GM19025 (cell line): ENCODE data around the gene DYRK1A.

ENCODE experiments used
- ATAC-seq: cut with Tn5 transposase; IDR thresholded peaks from one replicate; pipeline ENCODE4 v1.9.1; 2021; ENCODE audit warnings: mild to moderate bottlenecking, low read depth, moderate library complexity; ENCODE audit not compliant: unreplicated experiment

DYRK1A gene

GRCh38 chr21:37414292-37415253, 48.0 kb downstream of the DYRK1A start:
- ATAC-seq: no peak

- ATAC-seq: no peak
Observed at GRCh38 chr21:37415939-37416338, 49.4 kb downstream of the DYRK1A start.

GRCh38 chr21:37416914-37417313, 50.3 kb downstream of the DYRK1A start:
- no peak for ATAC-seq

DNA sequence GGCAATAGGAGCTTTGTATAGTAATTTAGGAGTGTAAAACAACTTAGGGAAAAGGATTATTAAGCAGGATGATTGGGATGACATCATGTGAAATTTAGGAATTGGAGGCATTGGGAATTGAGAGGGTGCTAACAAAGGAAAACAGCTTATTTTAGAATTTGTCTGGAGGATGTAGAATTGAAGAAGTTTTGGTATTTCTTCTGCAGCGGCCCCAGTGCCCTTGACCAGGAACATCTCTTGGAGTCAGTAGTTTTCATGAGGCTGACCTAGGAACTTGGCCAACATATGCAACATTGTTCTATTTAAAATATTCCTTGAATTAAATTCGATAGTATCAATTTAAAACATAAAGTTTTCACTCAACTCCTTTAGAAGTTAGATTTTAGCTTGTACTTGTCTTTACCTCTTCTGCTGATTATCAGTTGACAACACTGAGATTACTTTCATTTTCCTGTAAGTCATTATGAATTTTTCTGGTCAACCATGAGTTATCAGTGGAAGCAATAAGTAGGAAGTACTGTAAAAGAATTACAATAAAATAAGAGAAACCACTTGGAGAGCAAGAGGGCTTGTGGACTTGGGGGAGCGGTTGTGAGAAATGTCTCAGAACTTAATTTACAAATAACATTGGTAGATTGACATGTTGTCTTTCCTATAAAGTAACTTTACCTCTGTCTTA, 52.8 kb downstream of the DYRK1A start:
- no peak for ATAC-seq

DNA sequence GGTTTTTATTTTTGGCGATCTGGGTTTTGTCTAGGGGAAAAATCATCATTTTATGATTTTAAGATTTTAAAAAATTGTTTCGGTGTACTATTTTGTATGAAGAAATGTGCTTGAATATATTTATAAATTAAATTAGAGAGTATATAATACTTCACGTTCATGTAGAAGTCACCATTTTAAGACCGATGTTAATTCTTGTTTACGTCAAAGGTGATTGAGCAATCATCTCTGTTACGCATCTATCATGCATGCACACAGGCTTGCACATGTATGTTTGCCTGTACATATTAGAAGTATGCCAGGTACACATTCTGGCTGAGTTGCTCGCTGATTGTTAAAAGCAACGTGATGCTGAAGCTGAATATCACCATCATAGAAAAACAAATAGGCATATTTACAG, 54.7 kb downstream of the DYRK1A start:
- ATAC-seq: no peak

DNA sequence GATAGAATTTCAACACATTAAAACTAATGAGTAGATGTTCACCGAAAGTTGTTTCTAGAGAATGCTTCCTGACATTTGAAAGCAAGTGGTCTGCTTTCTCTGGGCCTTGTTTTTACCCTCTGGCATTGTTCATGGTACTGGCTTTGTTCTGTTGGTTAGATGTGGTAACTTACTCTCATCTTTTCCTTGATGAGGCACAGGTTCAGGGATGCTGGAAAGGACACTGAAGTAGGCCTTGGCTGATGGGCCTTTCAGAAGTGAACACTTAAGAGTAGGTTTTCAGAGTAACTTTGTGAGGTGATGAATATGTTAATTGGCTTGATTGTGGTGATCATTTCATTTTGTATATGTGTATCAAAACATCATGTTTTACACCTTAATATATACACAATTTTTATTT, 55.8 kb downstream of the DYRK1A start:
- no peak for ATAC-seq

DNA sequence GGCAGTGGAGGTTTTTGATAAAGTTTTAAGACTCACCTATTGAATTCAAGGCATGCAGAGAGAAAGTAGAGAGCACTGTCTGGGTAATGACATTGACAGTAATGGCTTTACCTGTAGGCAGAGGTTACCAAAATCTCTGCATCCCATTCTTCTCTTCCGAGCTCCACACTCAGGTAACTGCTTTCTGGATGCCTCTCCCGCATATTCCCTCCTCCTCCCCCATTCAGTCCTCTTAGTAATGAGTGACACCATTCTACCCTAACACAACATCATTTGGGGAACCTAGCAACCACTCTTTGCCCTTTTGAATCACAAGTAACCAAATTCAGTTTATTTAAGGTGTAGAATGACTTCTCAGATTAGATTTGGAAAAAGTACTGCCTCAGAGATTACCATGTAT, 56.5 kb downstream of the DYRK1A start:
- ATAC-seq: no peak

DNA sequence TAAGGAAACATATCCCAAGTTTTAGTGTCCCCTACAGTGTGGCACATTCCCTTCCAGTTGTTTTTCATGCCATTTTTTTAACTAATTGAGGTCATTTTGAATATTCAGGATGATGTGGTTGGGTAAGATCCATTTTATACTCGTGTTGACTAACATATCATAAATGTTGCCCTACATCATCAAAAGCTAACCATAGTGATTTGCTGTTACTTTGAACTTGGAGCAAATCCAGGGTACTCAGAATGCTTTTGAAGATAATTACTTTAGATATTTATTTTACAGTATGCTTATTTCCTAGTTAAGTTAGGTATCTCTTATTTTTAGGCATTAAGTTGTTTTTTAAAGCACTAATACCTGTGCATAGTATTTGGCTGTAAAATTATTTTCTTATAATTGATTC, 57.8 kb downstream of the DYRK1A start:
- ATAC-seq: no peak

GRCh38 chr21:37425001-37425400, 58.4 kb downstream of the DYRK1A start:
- ATAC-seq: no peak

DNA sequence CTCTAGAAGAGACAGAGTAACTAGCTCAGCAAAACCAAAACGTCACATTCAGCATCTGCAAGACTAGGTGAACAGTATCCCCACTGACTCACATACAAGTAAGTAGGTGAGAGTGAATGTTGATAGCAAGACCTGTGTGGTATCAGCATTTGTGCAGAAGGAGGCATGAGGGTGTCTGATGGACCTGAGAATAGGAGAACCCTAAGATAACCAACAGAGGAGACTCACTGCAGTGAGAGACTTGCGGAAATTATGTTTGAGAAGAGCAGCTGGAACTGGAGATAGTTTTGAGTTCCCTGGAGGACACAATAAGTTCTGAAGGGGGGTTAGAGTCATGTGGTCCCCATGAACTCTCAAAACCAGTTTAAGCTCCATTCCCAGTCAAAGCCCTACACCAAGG, 59.1 kb downstream of the DYRK1A start:
- no peak for ATAC-seq

- ATAC-seq: no peak
Observed at GRCh38 chr21:37427221-37427620, 60.6 kb downstream of the DYRK1A start.

- ATAC-seq: no peak
Observed at GRCh38 chr21:37429356-37429755, 62.8 kb downstream of the DYRK1A start.

GRCh38 chr21:37430184-37430821, 63.7 kb downstream of the DYRK1A start:
- no peak for ATAC-seq

GRCh38 chr21:37431243-37431642, 64.7 kb downstream of the DYRK1A start:
- ATAC-seq: no peak

DNA sequence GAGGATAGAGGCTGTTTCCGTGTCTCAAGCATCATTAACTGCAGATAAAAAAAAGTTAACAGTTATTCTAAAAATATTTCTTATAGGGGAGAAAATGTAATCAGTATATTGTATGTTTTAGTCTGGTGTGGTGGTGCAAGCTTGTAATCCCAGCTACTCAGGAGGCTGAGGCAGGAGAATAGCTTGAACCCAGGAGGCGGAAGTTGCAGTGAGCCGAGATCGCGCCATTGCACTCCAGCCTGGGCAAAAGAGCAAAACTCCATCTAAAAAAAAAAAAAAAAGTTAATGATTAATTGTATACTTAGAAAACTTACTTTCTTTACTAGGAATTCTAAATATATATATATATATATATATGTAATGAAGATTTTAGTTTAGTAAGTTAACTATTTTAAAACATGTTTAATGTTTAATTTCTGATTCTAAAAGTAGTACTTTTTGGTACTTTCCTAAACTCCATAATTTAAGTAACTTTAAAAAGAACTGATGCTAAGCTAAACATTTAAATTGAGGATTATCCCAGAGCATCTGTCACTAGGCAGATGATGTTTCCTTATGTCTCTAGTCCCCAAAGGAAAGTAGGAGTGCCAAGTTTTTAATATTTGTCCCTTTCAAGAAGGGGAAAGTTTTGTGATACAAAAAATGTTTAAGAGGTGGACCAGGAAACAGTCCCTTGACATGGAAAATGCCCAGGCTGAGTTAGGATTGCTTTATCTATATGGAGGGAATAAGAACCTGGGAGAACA, 66.3 kb downstream of the DYRK1A start:
- no peak for ATAC-seq

DNA sequence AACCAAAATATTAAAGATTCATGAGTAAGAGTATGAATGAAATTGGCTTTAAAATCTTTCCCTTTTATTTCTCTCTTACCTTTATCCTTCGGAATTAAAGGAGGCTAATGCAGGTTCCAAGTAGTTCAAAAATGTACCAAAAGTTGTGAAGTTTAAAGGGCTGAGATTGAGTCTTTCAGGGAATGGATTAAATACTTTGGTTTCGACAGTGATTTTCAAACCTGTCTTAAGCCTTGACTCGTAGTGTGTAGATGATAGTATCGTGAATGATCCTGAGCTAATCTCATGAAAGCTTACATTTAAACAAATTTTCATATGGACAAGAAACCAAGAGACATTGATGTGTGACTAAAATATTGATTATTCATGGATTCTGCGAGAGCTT, 66.9 kb downstream of the DYRK1A start:
- ATAC-seq: no peak

DNA sequence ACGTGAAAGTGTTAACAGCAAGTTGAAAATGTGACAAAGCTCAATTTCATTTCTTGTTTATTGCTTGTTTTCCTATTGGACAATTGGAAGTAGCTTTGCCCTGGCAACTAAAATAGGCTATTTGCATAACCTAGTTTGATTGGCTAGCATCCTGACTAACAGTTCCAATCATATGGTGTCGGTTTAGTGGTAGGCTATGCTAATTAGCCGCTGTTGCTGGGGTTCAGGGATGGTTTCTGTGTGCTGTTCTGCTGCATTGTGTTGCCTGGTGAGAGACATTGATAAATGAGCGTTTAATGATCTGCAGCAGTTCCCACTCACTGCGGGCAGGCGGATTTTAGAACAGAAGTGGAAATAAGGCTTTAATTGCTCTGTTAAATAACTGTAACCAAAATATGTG, 68.5 kb downstream of the DYRK1A start:
- no peak for ATAC-seq

DNA sequence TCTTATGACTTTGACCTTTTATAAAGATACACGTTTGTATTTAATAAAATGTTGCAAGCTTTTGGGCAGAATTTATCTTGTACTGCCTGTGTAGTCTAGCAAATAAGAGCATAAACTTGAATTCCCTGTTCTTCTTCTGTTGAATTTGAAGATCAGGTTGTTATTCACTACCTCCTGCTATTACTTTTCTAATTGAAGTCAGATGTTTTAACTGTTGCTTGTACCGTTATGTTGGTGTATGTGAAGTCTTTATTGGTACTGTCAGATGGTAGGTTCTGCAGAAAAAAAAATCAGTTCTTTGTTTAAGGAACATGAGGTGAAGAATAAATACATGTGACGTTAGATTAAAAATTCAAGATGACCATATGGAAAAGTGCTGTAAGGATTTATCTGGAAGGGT, 69.1 kb downstream of the DYRK1A start:
- ATAC-seq: no peak

GRCh38 chr21:37436174-37436573, 69.6 kb downstream of the DYRK1A start:
- ATAC-seq: no peak

GRCh38 chr21:37437376-37438080, 71.0 kb downstream of the DYRK1A start:
- no peak for ATAC-seq
